ENCODE measurements around the gene ZYG11A.
"Not testable (repeated sequence)": the region's sequence is repeated elsewhere in the genome, so short reads cannot be mapped to it uniquely, and the experiment has no call there.

ZYG11A gene

DNA sequence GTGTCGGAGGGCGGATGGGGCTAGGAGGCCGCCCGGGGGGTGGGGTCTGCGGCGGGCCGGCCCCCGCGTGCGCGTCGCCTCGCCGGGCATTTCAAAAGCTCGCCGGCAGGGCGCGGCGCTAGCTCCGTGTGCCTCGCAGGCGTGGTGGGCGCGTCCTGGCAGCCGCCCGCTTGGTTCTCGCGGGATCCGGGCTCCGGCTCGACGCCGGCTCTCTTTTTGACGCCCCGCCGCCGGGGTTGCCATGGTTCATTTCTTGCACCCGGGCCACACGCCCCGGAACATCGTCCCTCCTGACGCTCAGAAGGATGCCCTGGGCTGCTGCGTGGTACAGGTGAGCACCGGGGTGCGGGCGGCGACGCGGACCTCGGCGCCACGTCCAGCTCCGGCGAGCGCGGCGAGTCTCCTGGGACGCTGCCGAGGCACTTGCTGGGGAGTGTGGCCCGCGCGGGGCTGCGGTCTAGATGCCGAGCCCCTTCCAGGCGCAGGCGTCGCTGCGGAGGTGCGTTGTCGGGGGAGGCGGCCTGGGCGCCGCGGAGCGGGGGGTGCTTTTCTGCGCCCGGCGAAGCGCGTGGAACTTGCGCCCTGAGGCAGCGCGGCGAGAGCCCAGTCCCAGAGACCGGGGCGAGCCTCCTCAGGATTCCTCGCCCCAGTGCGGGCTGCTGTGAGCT, at the start of gene ZYG11A:
ZYG11A (plus strand) TSS at position 118 of the 668 bp plus-strand sequence; CDS start at position 242, 124 bp downstream.
- peak; percentile 28 to 51 (median 49) for DNase-seq (ENCODE audit: low read depth in 2 of 3, low spot score in 2 of 3)

DNA sequence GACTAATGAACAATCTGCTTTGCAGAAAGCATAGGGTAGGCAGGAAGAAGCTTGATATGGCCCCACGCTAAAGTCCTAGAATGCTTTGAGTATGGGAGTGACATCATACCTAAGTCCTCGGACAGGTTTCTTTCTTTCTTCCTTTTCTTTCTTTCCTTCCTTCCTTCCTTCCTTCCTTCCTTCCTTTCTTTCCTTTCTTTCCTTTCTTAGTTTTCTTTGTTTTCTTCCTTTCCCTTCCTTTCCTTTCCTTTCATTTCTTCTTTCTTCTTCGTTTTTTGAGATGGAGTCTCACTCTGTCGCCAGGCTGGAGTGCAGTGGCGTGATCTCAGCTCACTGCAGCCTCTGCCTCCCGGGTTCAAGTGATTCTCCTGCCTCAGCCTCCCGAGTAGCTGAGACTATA, 48.8 kb upstream of the ZYG11A start:
- DNase-seq (ENCODE audit: low read depth in 2 of 3, low spot score in 2 of 3), result not testable (repeated sequence)

- DNase-seq (ENCODE audit: low read depth in 2 of 3, low spot score in 2 of 3), result no peak
These were observed 47.1 kb upstream of the ZYG11A start for GRCh38 chr1:52795464-52795863.

GRCh38 chr1:52798331-52798730, 44.2 kb upstream of the ZYG11A start:
- no peak for DNase-seq (ENCODE audit: low read depth in 2 of 3, low spot score in 2 of 3)

- no peak for DNase-seq (ENCODE audit: low read depth in 2 of 3, low spot score in 2 of 3)
These were observed 41.5 kb upstream of the ZYG11A start for GRCh38 chr1:52801011-52801410.

DNA sequence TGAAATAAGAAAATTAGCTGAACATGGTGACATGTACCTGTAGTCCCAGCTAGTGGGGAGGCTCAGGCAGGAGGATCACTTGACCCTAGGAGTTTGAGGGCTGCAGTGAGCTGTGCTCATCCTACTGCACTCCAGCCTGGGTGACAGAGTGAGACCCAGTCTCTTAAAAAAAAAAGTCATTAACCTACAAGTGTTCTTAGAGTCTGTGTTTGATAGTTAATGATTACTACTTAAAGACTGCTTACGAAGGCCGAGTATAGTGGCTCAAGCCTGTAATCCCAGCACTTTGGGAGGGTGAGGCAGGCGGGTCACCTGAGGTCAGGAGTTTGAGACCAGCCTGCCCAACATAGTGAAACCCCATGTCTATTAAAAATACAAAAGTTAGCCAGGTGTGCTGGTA, 38.5 kb upstream of the ZYG11A start:
- not testable (repeated sequence) for DNase-seq (ENCODE audit: low read depth in 2 of 3, low spot score in 2 of 3)

GRCh38 chr1:52814465-52814864, 28.1 kb upstream of the ZYG11A start:
- DNase-seq (ENCODE audit: low read depth in 2 of 3, low spot score in 2 of 3), result no peak

GRCh38 chr1:52820830-52821229, 21.7 kb upstream of the ZYG11A start:
- DNase-seq (ENCODE audit: low read depth in 2 of 3, low spot score in 2 of 3), result not testable (repeated sequence)

DNA sequence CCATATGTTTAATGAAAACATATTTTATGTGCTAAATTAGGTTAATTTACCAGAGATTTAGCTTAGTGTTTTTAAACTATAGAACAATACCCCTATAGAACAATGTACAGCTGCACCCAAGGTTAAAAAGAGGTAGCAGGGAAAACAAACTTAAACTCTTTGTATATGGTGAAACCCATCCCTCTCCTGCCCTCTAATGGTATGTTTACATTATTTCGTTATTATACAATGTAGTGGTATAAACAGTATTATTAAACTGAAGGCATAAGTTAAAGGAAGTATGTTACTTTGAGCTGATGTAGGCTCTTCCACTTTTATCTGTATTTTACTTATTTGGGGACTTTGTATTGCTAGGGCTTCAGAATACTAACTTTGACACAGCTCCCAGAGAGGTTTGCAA, 16.7 kb upstream of the ZYG11A start:
- no peak for DNase-seq (ENCODE audit: low read depth in 2 of 3, low spot score in 2 of 3)

DNA sequence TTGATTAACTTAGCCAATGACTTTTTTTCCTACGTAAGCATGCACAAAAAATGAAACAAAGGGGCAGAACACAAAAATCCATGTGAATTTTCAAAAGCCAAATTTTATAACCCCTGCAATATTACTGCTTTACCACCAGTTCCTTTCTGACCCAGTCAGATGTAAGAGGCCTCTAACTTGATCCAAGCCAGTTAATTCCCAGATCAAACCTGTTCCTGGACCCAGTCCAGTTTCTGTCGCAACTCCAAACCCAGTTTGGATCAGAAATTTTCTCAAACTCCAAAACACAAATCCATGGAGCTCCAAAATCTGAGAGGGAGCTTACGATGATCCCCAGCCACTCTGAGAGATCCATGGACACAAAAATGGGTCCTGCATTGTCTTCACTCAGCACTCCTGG, 7.8 kb upstream of the ZYG11A start:
- DNase-seq (ENCODE audit: low read depth in 2 of 3, low spot score in 2 of 3), result no peak

GRCh38 chr1:52836035-52836434, 6.5 kb upstream of the ZYG11A start:
- no peak for DNase-seq (ENCODE audit: low read depth in 2 of 3, low spot score in 2 of 3)

GRCh38 chr1:52839175-52839574, 3.4 kb upstream of the ZYG11A start:
- not testable (repeated sequence) for DNase-seq (ENCODE audit: low read depth in 2 of 3, low spot score in 2 of 3)

GRCh38 chr1:52845119-52845518, 2.6 kb downstream of the ZYG11A start:
- DNase-seq (ENCODE audit: low read depth in 2 of 3, low spot score in 2 of 3), result not testable (repeated sequence)

DNA sequence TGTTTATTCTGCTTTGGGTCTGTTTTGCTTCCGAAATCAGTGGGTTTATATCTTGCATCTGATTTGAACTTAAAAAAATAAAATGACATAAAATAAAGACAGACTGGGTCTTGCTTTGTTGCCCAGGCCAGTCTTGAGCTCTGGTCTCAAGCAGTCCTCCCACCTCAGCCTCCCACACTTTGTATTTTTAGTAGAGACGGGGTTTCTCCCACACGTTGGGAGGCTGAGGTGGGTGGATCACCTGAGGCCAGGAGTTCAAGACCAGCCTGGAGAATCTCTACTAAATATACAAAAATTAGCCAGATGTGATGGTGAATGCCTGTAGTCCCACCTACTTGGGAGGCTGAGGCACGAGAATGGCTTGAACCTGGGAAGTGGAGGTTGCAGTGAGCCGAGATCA, 5.9 kb downstream of the ZYG11A start:
- no peak for DNase-seq (ENCODE audit: low read depth in 2 of 3, low spot score in 2 of 3)

DNA sequence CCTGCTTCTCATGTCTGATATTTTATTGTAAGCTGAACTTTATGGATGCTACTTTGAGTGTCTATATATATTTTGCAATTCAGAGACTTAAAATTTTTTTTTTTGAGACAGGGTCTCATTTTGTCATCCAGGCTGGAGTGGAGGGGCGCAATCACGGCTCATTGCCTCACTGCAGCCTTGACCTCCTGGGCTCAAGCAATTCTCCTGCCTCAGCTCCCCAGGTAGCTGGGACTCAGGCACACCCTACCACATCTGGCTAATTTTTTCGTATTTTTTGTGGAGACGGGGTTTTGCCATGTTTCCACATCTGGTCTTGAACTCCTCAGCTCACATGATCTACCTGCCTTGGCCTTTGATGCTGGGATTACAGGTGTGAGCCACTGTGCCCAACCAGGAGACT, 8.4 kb downstream of the ZYG11A start:
- no peak for DNase-seq (ENCODE audit: low read depth in 2 of 3, low spot score in 2 of 3)

DNA sequence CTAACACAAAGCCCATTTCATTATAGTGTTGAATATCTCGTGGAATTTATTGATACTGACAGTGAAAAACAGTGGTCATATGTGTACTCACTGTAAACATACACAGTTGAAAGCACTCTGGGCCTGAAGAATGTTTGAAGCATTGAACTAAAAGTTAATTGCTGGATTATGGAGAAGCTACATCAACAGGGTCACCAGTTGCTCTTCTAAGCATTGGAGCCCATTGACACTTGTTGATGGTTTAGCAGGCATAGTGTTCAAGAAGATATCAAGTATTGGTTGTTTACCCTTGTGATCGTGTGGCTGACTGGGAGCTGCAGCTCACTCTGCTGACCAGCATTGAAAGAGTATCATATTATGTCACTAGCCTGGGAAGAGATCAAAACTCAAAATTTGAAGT, 10.3 kb downstream of the ZYG11A start:
- DNase-seq (ENCODE audit: low read depth in 2 of 3, low spot score in 2 of 3), result no peak

DNA sequence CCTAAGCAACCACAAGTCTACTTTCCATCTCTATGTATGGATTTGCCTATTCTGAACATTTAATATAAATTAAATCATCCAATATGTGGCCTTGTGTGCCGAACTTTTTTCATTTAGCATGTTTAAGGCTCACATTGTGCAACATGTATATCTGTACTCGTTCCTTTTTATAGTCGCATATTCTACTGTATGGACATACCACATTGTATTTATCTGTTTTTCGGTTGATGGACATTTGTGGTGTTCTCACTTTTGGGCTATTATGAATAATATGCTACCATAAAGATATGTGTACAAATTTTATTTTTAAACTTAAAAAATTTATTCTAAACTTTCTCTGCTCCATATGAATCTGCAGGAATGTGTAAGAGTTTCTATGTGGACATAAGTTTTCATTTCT, 13.0 kb downstream of the ZYG11A start:
- DNase-seq (ENCODE audit: low read depth in 2 of 3, low spot score in 2 of 3), result no peak

DNA sequence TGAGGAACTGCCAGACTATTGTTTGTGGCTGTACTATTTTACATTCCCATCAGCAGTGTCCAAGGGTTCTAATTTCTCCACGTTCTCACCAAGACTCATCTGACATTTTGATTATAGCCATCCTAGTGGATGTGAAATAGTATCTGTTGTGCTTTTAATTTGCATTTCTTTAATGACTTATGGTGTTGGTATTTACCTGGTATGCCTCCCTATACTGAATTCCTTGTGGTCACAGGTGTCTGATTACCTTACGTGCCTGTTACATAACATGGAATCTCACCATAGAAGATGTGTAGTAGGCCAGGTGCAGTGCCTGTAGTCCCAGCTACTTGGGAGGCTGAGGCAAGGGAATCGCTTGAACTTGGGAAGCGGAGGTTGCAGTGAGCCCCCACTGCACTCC, 13.5 kb downstream of the ZYG11A start:
- DNase-seq (ENCODE audit: low read depth in 2 of 3, low spot score in 2 of 3), result no peak

GRCh38 chr1:52857443-52857842, 14.9 kb downstream of the ZYG11A start:
- DNase-seq (ENCODE audit: low read depth in 2 of 3, low spot score in 2 of 3), result no peak

- DNase-seq (ENCODE audit: low read depth in 2 of 3, low spot score in 2 of 3), result no peak
These were observed 20.3 kb downstream of the ZYG11A start for GRCh38 chr1:52862666-52863458.

GRCh38 chr1:52867087-52867863, 24.7 kb downstream of the ZYG11A start:
- DNase-seq (ENCODE audit: low read depth in 2 of 3, low spot score in 2 of 3), result no peak

DNA sequence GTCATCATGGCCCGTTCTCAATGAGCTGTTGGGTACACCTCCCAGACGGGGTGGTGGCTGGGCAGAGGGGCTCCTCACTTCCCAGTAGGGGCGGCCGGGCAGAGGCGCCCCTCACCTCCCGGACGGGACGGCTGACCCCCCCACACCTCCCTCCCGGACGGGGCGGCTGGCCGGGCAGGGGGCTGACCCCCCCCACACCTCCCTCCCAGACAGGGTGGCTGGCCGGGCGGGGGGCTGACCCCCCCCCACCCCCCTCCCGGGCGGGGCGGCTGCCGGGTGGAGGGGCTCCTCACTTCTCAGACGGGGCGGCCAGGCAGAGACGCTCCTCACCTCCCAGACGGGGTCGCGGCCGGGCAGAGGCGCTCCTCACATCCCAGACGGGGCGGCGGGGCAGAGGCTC, 27.2 kb downstream of the ZYG11A start:
- DNase-seq (ENCODE audit: low read depth in 2 of 3, low spot score in 2 of 3), result not testable (repeated sequence)

Data from activated CD8-positive, alpha-beta memory T cell treated with anti-CD3 and anti-CD28 coated beads for 48 hours (primary cell).